Fibroblast of skin of back (primary cell): ENCODE measurements around the gene NDEL1.

ENCODE experiments used
- DNase-seq: peaks from one replicate; pipeline ENCODE4 v3.0.0-alpha.2; 2013

NDEL1 gene

DNA sequence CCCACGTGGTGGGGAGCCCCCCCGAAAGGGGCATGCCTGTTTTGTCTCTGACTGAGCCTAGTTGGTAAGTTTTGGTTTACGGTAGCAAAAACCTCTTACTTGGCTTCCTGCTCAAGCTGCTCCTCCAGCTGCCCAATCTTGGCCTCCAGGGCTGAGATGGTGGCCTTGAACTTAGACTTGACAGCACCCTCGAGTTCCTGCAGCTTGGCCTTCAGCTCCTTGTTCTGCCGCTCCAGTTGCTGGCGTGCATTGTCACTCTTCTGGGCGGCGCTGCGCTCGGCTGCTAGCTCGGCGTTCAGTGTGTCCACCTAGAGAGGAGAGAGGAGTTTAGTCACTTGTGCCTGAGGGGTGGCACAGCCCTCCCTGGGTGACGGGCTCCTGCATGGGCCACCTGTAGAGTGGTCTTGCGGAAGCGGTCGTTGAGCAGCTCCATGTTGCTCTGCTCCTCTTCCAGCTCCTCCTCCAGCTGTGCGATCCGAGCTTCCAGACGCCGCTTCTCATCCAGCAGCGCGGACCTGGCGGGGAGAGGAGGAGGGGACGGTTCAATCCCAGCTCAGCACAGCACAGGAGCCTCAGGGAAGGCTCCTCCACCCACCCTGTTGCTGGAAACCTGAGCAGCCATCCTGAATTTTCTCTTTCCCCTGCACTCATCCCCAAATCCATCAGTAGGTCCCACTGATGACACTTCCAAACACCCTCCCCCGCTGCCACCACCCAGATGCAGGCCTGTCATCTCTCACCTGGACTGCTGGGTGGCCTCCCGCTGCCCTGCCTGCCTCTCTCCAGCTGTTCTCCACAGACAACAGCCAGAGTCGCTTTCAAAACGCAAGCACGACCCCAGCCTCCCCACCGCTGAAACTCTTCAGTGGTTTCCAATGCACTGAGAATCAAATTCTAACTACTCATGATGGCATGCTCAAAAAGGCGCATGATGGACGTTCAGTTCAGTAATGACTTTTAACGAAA lies 44.6 kb downstream of the NDEL1 start:
- no peak for DNase-seq

DNA sequence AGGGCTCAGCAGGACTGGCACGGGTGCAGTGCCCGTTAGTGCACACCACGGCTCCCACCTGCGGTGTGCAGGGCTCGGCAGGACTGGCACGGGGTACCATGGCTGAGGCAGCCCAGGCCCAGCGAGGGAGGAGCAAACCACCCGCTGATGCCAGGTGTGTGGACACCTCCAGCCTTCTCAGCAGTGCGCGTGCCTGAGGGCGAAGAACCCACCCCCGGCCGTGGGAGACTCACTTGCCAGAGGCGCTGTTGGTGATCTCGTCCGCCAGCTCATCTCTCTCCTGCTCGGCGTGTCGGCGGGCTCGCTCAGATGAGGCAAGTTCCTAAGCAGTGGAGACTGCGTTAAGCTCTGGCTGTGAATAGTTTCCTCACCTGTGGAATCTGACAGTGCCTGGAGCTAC lies 45.4 kb downstream of the NDEL1 start:
- DNase-seq: no peak

DNA sequence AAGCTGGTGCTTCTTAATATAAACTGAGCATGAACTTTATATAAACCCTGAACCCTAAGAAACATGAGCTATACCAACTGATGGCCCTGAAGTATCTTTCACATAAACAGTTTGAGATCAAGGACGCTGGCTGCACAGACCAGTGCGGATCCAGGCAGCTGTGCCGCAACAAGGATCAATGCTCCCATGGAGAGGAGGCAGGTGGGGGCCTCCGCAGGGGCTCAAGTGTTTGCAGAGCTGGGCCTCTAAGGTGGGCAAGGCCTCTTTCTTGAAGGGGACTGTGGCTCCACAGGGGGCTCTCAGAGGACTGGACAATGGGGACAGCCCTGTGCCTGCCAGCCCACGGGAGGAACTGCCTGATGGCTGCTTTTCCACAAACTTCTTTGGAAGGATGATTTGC lies 46.0 kb downstream of the NDEL1 start:
- no peak for DNase-seq

DNA sequence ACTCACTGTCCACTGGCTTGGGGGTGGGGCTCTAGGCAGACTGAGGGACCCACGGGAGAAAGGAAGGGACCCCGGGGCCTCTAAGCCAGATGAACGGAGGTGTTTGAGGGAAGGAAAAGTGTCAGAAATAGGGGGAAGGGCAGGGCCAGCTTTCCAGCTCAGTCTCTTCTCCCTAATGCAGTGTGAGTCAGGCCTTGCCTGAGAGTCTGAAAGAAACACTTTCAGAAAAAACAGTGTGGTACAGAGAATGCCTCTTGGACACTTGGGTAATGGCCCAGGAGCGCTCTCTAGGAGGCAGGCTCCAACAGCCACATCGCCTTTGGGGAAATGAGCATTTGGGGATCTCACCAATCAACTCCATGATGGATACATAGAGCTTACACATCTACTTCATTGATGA lies 46.9 kb downstream of the NDEL1 start:
- no peak for DNase-seq

DNA sequence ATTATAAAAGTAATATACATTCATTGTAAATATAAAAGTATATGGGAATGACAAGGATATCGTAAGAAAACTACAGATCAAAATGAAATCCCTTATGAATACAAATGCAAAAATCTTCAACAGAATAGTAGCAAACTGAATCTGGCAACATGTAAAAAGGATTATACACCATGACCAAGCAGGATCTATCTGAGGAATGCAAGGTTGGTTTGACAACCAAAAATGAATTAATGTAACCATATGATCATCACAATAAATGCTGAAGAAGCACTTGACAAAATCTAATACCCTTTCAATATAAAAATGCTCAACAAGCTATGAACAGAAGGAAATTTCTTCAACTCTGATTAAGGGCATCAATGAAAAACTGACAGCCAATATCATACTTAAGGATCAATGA lies 48.8 kb downstream of the NDEL1 start:
- no peak for DNase-seq

DNA sequence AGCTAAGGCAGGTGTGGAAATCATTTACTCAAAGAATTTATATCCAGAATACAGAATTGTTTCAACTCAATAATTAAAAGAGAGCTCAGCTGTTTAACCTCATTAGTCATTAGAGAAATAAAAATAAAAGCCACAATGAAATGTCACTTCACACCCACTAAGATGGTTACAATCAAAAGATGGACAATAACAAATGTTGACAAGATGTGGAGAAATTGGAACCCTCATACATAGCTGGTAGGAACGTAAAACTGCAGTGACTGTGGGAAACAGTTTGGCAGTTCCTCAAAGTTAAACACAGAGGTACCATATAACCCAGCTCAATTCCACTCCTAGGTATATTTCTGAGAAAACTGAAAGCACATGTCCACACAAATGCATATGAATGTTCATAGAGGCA lies 49.8 kb downstream of the NDEL1 start:
- DNase-seq: no peak

DNA sequence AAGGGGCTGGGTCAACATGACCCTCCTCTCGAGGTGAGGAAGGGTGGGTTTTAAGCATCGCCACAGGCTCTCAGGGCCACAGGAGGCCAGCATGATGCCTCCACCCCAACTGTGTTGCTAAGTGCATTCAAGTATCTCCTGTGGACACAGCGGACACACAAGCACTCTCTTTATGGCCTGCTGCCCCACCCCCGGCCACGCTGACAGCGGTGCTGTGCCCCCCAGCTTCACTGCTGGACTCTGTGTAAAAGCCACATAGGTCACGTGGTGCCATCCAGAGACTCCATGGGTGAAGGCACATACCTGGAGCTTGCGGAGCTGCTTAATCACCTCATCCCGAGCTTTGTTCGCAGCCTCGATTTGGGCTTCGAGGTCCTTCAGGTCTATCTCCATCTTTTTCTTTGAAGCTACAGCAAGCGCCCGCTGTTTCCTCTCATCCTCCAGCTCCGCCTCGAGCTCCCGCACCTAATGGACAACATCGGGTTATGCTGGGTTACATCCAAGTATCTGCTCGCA lies 51.5 kb downstream of the NDEL1 start:
- no peak for DNase-seq

DNA sequence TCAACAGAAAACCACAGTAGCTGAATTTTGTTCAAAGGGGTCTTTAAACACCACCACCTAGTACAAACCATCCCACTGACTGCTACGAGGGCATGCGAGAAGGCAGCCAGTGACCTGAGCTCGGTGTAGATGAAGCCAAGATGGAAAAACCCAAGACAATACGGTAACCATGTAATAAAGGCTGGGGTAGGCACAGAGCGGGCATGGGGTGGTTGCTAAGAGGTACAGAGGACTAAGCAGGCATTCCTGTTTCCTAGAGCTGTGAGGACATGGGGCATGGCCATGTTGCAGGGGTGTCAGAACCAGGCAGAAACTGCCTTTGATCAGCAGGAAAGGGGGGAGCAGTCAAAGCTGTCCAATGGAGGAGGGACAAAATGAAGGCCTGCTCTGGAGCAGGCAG lies 52.1 kb downstream of the NDEL1 start:
- DNase-seq: no peak

DNA sequence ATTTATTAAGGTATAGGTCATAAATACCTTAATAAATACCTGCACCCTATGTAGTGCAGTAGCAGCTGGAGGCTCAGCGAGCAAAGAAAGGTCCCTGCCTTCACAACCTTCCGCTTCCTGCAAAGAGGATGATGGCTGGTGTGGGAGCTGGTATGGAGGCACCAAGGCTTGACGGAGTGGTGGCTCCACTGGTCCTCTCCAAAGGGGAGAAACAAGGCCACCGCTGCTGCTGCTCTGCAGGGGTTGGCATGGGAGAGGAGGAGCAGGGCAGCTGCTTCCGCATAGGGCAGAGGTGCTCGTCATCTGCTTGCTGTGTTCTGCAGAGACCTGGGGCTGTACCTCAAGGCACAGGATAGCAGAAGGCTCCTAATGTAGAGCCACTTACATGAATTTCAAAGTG lies 52.8 kb downstream of the NDEL1 start:
- no peak for DNase-seq

DNA sequence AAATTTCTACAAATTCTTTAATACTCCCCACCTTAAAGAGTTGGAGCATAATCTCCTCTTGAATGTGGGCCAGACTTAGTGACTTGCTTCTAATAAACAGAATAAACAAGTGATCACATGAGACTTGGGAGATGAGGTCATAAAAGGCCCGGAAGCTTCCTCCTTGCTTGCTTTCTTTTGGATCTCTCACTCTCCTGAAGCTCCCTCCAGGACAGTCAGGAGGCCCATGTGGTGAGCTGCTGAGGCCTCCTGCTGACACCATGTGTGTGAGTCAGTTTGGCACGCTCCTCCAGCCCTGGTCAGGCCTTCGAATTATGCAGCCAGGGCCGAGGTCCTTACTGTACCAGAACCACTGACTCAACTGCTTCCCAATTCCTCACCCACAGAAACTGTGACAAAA lies 53.2 kb downstream of the NDEL1 start:
- peak; percentile 94 for DNase-seq

DNA sequence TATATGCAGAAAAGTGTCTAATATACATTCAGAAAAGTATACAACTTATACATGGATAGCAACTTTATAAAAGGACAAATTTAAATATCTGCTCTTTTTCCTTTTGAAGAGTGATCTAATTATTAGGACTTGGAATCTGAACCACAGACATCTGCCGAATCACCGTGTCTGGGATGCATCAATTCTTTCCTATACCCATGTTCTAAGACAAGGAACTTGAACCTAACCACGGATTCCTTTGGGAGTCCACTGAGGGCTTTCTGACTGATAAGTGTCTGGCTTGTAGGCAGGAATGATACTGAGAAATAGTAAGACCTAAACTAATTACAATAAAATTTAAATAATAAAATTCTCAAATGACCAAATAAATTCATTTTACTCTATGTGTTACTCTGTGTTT lies 54.2 kb downstream of the NDEL1 start:
- peak; percentile 67 for DNase-seq

DNA sequence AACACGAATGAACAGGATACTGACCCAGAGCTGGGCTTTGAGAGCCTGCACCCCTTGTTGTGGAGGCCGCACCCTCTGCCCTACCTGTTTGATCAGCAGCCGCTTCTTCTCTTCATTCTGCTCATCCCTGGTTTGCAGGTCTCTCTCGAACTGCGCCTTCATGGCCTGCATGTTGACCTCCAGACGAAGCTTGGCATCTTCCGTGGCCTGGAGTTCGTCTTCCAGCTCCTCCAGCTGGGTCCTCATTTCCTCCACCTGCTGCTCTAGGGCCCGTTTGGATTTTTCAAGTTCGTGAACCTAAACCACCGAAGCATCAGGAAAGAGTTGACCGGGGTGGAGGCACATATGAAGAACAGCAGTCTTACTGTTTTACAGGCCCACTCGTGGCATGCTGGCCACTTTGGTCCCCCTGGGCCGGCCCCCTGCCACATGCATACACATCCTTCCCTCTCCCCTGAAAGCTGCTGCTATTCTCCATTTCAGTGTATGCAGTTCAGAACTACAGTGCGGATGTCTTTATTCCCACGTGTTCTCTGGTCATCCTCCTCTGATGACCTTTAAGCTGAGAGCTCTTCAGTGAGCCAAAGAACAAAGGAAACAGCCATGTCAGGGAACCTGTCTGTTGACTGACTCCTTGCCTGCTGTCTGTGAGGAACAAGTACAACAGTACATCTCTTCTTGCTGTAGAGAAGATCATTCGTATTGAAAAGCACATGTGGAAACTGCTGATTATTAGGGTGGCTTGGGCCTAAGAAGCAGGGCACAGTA lies 54.8 kb downstream of the NDEL1 start:
- DNase-seq: no peak

DNA sequence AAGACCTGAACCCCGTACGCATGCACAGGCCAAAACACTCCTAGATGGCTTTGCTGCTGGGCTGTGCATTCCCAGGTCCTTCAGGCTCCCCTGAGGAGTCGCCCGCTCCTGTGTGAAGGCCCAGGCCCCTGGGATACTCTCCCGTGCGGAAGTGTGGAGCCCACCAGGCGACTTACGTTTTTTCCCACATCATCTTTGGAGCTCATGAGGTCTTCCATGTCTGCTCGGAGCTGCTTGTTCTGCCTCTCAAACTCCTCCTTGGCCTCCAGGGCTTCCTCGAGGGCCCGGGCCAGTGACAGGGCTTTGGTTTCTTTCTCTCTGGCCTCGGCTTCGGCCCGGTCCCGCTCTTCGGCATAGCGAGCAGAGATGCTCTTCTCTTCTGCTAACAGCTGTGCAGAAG lies 56.4 kb downstream of the NDEL1 start:
- no peak for DNase-seq

DNA sequence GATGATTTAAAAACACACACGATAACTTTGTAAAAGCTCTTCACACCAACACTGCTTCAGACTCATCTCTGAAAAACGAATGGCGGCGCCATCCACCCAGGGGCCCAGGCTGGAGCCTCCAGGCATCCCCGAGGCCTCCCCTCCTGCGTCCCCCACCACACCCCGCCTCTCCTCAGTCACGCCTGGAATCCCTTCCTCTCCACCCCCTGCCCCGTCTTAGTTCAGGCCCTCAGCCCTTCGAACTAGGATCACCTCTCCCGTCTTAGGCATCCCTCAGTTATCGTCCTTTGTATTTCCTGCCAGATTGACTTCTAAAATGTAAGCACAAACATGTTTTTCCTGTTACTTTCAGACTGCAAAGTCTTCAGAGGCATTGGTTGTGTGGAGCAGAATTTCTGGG lies 58.3 kb downstream of the NDEL1 start:
- no peak for DNase-seq

DNA sequence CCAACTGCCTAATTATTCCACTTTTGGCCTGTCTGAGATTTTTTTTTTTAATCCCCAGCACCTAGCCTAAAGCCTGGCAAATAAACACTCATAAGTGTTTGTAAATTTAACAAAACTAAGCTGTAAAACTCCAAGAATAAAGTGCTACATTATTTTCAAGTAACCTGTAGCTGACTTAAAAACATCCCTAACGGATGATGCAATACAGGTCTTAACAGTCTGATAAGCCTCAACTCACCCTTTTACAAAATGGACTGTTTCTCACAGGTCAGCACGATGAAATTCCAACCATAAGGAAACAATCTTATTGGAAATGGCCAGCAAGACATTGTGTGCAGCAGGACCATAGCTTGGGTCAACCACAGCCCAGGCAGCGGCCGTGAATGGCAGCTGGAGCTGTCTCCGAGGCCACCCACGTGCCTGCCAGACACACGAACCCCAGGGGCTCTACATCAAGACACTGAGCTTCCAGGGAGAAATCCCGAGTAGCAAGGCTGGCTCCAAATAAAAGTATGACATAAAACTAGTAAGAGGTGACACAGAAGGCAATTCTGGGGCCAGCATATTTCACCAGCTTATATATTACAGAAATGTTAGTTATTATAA lies 58.9 kb downstream of the NDEL1 start:
- DNase-seq: no peak

DNA sequence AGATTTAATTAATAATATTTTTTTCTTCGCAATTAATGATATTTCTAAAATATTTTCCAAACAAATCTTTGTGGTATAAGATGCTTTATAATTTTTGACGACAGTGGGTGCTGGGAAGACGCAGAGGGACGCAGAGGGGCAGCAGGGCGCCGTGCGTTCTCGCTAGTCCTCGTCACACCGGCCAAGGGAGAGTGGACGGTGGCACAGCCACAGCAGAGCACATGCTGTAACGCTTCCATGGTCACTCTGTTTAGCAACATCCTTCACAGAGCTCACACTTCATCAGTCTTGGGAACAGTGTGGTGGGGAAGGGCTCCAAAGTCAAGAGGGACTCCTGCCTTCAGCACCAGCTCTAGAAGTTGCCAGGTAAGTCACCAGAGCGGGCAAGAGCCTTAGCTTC lies 60.4 kb downstream of the NDEL1 start:
- DNase-seq: no peak

DNA sequence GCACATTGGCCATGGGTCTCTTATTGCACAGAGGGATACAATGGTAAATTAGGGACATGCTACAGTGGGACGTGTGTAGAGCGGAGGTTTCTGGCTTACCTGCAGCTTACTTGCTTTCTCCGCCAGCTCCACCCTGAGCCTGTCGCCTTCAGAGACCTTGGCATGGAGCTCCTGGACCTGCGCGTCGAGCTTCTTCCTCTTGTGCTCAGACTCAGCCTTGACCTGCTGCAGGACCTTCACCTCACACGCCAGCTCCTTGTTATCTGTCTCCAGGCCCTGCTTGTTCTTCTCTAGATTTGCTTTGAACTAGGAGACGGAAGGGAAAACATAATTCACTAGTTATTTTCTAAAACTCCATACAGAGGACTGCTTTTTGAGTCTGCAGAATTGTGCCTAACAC lies 63.5 kb downstream of the NDEL1 start:
- no peak for DNase-seq

DNA sequence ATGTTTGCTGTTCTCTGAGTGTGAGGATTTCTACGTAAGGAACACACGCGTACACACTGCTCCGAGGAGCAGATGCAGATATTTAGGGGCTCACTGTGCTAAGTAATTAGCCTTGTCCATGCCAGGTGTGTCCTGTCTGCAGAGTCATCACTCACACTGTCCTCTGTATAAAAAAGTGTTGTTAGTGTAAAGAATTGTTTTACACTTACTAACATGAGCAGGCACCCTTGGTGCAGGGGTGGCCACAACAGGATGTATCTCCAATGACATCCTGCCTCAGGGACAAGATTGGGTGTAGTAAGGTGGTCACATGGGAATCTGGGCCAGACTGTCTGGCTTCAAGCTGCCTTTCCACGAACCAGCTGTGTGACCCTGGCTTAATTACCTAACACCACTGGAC lies 63.9 kb downstream of the NDEL1 start:
- no peak for DNase-seq

DNA sequence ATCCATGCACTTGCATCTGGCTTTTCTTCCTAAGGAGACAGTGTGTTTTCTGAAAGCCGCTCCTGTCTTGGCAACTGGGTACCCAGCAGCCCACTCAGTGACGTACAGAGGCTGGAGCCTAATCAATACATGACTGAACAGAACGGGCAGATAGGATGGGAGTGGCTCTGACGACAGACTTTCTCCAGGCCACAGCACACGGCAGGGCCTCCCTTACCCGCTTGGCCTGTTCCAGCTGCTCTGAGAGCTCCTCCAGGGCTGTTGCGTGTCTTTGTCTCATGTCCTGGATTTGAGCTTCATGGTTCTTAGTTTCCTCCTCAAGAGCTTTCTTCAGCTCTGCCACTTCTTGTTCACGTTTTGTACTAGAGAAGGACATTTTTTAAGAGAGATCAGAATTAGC lies 64.9 kb downstream of the NDEL1 start:
- no peak for DNase-seq

DNA sequence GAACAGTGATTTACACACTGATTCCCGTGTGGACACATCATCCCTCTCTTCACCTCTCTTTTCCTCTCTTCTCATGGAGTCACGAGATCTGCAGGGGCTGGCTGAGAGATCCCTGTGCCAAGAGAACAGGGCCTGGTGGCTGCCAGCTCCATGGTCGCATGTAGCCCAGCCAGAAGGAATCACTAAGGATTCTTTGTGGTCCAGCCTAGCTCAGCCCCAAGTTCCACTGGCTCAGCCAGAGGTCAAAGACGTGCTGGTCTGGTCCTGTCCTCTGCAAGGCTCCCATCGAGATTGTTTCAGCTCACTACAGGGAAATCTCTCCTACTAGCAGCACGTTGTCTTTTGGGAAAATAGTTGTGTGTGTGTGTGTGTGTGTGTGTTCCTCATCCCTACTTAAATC lies 66.4 kb downstream of the NDEL1 start:
- DNase-seq: no peak

DNA sequence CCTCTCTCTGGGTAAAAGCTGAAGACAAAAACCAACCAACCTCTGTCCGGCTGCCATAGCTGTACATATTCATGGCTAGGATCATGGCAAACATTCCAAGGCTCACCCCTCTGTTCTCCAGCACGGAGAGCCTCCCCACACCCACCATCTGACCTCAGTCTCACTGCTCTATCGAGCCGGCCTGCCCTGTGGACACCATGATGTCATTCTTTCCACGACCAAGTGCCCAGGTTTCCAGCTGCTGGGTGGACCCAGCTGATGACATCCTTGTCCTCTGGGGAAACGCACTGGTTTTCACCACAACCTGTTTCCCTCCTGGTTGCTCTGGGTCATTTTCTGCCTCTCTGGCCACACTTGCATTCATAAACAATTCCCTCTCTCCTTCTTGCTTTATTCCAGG lies 67.7 kb downstream of the NDEL1 start:
- DNase-seq: no peak

DNA sequence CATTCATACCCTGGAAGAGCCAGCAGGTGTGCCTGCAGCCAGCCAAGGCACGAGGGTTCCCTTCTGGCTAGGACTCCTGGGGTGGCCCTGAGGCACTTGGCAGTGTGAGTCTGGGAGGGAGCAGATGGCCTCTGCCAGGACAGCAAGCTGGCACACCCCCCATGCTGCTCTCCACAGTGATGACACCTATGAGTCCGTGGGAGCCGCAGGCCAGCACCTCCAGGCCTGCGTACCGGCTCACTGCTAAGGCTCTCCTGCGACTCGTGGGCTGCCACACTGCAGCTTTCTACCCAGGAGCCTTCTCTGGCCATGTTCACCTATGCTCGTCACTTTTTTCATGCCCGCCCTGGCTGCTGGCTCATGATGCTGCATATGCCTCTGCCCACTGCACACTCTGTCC lies 68.1 kb downstream of the NDEL1 start:
- DNase-seq: no peak

DNA sequence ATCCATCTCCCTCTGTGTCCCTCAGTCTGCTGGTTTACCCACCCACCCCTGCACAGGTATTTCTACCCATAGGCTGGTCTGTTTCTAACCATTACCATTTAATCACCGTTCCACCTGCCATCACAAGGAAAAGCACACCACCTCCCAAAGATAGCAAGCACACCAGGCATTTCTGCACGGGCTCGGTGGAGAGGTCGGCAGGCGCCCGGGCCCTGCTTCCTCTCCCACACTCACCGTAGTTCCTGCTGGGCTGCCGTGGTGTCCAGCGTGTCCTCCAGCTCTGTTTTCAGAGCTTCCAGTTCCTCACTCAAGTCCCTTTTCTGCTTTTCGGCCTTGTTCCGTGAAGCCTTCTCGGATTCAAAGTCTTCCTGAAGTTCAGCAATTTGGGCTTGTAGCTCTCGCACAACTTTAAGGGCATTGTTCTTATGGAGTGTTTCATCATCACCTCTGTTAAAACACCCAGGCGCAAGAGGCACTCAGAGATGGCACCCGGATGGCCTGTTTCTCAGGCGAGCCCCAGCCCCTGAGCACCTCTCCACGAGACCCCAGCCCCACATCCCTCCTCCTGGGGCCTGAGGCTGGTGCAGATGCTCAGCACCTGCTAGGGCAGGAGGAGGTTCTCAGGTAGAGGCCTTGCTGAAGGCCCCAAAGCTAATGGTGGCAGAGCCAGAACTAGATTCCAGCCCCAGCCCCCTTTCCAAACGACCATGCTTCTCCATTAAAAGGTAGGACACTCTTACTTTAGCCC lies 69.0 kb downstream of the NDEL1 start:
- no peak for DNase-seq
